Stimulated activated CD8-positive, alpha-beta memory T cell treated with anti-CD3 and anti-CD28 coated beads, Interleukin-12 subunit alpha, Interleukin-12 subunit beta, amount 100 ng/mL, for 4 hours (primary cell): Measurements from ENCODE around the gene TPRG1L.

ENCODE experiments used
- DNase-seq: peaks from one replicate; pipeline ENCODE4 v3.0.0-alpha.2; 2020; ENCODE audit warnings: low read depth

TPRG1L gene

DNA sequence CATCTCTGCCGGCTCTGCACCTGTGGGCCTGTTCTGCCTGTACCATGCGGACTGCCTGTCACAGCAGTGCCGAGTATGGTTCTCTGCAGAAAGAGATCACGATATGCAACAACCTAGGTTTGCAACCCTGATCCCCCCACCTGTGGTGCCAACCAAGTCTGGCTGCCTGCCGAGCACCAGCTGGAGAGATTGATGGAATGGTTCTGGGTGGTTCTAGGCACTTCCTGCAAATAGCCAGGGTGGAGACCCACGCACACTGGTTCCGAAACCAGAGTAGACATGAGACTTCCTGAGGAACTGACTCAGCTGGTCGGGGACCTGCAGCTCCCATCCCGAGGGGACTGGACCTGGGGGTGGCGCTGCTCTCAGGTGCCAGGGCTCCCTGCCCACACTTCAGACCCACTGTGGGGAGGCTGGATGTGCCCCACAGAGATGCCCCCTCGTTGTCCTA, 5.4 kb downstream of the TPRG1L start:
- no peak for DNase-seq

DNA sequence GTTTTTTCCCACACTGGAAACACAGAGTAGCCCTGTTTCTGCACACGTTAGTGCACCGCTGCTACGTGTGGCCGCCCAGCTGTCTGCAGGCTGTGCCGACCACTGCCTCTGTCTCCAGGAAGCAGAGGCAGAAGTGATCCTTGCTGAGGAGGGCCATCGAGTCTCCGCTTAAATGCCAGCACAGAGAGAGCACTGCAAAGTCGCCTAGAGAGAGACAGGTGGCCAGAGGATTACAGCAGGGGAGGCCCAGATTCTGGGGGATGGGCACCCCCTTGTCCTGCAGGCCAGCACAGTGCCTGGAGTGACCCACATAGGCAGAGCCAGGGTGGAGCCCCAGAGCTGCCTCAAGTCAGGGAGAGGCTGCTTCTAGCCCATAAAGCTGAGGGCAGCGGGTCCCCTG, 6.1 kb downstream of the TPRG1L start:
- DNase-seq, result no peak

DNA sequence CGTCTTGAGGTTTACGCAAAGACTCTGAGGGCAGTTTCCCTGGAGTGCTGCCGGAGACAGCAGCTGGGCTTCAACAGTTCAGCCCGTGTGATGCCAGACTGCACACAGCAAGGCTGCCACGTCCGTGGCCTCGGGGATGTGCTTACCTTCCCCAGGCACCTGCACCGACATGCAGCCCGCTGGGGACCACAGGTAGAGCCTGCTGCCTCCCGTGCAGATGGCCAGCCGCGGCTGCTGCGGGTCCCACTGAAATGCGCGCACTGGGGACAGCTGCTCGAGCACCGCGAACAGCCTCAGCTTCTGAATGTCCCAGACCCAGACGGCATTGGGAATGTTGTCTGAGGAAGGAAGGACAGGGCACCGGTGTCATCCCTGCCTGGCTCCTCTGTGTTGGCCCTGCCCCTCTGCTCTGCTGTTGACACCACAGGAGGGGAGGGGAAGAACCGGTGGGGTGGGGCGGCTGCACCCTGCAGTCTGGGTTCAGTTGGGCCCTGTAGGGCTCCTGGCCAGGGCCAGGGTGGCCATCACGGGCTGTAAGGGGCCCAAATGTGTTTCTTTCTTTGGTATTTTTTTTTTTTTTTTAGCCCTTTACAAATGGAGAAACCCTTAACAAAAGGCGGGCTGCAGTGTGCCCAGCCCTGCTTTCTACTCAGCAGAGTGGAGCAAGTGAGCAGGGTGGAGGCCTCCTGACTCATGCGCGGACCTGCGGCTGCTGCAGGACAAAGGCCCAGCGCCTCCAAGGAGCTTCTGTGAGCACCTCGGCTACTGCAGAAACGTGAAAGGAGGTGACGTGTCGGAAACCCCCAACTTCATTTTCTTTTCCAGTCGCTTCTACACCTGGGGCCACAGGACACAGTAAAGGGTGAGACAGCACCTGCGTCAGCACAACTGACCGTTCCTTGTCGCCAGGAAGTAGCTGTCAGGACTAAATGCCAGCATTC, 6.8 kb downstream of the TPRG1L start:
- DNase-seq, result no peak

DNA sequence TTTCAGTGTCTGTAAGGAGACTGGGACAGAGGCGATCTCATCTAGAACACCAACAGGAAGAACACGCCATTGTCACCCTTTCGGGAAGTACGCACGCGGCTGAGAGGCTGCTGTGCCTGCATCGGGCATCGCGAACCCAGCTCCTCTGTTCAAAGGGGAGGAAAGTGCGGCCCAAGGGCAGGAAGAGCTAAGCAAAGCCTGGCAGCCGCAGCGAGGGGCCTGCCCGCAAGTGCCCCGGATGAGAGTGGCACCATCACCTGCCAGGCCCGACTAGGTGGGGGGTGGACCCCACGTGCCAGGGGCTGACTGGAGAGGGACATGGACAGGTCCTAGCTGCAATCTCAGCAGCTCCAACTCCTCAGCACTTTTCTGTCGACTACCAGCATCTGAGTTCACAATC, 7.5 kb downstream of the TPRG1L start:
- no peak for DNase-seq

DNA sequence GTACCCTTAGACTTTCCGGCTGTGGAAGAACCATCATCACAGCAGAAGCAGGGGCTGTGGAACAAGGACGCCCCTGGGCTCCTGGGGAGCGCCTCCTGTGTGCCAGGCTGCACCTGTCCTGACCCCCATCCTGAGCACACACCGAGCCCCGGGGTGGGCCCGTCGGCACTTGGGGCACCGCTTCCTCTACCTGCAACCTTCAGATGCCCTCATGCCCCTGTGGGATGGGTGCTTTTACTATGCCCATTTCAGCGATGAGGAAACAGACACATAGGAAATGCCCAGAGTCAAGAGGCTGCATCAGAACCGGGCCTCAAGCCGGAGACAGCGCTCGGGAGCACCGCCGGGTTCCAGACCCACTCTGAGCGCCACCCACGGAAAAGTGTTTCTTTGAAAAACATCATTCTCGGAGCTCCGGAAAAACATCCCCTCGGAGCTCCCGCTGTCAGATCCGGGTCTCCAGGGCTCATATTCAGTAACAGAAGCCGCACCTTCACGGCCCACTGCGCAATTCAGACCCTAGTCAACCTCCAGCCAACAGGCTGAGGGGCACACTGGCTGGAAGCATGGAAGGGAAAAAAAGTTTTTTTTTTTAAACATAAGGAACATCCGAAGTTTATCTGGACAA, 8.0 kb downstream of the TPRG1L start:
- DNase-seq, result no peak

DNA sequence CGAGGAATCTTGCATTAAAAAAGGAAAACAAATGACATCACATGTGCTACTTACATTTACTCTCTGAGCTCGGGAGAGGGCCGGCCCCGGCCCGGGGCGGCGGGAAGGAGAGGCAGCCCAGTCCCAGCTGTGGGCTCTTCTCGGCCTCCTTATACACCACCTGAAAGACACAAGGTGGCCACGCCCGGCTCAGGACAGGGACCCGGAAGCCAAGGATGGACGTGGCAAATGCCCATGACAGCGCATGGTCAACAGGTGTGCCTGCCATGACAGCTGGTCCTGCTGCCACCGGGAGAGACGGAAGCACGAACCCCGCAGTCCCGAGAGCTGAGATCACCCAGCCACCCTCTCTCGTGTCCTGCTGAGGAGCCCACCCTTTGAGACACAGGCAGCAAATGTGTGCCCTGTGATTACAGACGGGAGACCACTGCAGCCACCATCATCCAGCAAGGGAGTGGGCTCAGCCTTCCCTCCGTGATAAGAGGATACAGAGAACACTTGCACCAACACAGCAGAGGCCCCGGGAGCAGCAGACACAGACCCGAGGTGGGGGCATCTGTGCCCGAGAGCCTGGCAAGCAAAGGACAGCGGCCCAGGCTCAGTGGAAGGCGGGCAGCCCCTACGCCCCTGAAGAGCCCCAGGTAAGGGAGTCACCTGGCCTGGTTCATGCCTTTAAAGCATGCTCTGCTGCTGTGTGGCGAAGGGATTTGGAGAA, 8.7 kb downstream of the TPRG1L start:
- DNase-seq, result no peak

DNA sequence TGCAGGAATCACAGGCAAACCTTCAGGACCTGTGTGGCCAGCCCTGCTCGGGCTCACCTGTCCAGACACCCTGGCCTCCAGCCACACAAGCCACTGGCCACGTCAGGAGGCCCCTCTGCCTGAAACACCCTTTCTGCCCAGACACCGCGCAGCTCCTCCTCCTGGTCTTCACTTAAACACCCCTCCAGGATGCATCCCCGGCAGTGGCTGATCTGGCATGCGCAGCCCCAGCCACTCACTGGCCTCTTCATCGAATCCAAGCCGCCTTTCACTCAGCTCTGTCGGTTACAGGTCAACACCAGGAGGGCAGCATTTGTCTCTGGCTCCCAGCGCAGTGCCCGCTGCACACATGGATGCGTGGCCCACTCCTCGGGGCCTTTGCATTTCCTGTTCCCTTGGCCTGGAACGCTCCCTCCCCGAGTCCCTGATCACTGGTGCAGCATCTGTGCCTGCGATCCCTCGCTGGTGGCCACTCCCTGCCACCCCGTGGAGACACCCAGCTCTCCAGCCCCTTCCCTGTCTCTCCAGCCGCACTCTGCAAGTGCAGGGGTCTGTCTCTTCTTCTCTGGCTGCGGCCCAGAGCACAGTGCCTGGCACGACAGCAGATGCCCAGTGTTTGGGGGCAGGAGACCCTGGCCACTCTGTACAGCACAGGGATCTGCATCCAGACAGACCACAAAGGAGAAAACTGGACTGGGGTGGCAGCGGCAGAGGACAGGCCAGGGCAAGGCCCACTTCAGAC, 9.4 kb downstream of the TPRG1L start:
- no peak for DNase-seq

DNA sequence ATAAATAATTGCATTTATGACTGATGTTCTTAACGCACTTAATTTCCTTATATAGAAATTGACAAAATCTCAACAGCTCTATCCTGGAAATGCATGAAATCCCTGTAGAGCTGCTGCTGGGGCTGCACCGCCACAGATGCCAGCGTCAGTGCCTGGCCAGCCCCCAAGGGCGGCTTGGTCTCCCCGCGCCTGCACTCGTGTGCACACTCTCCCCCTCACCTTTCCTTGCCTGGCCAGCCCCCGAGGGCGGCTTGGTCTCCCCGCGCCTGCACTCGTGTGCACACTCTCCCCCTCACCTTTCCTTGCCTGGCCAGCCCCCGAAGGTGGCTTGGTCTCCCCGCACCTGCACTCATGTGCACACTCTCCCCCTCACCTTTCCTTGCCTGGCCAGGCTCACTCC, 11.3 kb downstream of the TPRG1L start:
- no peak for DNase-seq

DNA sequence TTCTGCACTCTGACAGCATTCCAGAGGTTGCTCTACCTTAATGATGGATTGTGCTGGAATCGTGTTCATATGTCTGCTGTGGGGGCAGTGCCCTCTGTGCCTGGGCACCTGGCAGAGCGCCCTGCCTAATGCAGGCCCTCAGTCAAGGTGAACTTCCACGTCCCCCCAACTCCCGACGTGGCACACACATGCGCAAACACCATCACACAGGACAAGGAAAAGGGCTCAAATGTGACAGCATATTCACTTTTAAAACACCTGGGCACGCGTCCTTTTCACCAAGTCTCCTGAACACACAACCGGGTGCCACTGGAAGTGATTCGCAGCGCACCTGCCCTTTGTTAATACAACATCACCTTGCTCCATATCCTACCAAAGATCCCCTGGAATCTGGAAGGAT, 11.7 kb downstream of the TPRG1L start:
- DNase-seq, result no peak

DNA sequence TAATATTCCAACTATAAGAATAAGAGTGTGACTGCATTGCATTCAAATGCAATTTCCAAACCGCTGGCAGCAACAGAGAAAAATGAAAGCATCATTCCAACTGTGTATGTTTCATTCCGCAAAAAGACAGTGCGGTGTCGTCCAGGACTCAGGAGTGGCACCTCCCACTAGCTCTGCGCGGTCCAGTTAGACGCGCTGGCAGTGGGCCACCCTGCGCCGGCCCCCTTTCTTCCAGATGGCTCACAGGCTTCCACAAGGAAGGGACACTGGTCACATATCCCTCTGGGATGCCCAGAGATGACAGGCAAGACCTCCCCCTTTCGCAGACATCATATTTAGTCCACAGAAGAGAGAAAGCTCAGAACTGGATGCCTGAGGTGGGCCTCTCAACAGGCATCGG, 13.2 kb downstream of the TPRG1L start:
- no peak for DNase-seq

DNA sequence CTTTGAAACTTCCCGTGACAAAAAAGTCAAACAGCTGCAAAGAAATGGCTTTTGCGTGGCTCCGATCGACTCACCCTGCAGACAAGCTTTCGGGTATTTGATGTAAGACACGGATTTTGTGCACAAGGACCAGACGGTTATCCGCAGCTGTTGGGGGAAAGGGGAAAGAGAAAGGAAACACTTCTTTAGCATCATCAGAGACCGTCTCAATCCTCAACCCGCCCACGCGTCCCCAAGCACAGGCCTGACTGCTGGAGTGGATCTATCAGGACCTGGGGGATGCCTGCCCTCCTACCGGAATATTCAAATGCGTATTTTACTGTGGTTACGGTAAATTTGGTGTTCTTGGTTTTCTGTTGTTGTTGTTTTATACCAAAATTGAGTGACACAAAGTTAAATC, 13.9 kb downstream of the TPRG1L start:
- no peak for DNase-seq

DNA sequence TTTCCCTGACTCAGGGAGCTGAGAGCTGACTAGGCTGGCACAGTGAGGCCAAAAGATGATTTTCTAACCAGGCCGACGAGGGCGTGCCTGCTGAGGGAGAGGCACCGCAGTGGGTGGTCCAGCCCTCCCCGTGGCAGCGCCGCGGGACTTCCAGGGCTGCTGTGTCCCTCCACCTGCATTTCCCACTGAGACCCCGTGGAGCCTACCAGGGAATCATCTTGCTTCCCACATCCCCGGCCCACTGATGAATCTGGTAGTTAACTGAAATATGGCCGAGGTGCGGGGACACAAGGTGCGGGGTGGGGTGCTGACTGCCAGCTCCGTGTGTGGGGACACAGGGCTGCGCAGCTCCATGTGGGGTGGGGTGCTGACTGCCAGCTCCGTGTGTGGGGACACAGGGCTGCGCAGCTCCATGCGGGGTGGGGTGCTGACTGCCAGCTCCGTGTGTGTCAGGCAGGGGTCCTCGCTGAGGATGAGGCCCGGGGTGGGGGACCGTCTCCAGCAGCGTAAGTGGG, 14.6 kb downstream of the TPRG1L start:
- DNase-seq, result no peak

DNA sequence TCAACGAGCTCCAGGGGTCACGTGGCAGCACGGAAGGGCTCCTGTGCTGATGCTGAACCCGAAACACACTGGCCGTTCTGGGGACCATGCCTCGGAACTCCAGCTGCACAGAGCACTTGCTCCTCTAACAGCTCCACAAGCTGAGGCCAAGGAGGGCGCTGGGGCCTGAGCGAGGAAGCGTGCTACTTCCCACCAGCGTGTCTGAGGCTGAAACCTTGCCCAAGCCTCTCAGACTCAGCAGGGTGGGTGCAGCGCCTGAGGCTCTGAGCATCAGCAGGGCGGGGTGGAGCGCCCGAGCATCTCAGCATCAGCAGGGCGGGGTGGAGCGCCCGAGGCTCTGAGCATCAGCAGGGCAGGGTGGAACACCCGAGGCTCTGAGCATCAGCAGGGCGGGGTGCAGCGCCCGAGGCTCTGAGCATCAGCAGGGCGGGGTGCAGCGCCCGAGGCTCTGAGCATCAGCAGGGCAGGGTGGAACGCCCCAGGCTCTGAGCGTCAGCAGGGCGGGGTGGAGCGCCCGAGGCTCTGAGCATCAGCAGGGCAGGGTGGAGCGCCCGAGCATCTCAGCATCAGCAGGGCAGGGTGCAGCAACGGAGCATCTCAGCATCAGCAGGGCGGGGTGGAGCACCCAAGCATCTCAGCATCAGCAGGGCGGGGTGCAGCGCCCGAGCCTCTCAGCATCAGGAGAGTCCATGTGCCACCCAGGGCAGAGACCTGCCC, 15.5 kb downstream of the TPRG1L start:
- no peak for DNase-seq

DNA sequence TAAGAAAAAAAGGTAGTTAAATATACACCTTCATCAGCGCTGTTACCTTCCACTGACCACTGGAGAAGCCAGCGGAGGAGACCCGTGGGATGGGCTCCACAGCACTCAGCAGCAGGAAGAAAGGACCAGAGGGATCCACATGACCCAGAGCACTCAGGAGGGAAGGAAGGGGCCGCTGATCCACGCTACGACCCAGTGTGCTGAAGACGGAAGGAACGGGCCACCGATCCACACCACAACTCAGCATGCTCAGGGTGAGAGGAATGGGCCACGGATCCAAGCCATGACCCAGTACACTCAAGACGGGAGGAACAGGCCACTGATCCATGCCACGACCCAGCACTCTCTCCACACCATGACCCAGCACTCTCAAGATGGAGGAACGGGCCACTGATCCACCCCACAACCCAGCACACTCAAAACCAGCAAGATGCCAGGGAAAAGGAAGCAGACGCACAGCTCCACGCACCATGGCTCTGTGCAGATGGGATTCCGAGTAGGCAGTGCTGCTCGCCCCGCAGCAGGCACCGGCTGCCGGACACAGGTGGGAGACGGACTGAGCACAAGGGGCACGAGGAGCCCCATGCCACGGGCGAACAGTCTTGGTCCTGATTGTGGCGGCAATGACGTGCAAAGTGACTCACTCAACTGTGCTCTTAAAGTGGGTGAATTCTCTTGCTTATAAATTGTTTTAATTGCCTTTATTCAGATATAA, 16.4 kb downstream of the TPRG1L start:
- DNase-seq, result no peak

DNA sequence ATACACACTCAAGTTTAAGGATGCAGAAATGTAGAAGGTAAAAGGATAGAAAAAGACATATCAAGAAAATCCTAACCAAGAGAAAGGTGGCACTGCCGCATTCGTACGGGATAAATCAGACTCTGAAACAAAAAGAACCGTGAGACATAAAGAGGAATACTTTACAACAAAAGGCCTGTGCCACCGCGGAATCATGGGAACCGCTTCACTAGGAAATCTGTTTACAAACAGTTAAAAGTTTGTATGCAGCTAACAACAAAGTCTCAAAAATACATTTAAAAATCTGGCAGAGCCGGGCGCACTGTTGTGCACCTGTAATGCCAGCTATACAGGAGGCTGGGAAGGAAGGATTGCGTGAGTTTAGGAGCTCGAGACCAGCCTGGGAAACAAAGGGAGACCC, 17.0 kb downstream of the TPRG1L start:
- no peak for DNase-seq

DNA sequence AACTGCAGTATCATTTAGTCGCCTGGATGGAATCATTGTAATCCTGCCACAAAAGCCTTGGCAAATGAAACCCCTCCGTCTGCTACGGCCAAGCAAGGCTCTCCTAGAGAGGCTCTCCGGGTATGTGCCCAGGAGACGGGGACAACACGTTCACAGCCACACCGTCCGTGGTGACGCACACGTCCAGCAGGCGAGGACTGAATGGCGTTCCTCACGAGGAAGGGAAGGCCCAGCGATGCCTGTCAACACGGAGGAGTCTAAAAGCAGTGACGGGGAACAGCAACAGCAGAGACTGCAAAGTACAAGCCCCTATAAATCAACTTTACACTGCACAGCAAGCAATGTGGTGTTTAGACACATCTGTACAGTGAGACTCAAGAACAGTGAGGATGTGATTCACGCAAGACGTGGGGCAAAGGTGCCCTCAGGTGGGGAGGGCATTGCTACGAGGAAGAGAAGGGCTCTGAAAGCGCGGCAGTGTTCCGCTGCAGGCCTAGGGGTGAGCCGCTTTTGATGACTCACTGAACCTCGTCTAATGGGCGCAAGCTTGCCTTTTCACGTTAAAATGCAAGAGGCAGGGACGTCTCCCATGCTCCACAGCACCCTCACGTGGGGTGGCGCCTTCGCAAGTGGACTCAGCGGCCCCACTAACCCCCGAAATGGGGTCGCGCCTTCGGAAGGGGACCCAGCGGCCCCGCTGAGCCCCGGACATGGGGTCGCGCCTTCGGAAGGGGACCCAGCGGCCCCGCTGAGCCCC, 18.3 kb downstream of the TPRG1L start:
- DNase-seq, result no peak

DNA sequence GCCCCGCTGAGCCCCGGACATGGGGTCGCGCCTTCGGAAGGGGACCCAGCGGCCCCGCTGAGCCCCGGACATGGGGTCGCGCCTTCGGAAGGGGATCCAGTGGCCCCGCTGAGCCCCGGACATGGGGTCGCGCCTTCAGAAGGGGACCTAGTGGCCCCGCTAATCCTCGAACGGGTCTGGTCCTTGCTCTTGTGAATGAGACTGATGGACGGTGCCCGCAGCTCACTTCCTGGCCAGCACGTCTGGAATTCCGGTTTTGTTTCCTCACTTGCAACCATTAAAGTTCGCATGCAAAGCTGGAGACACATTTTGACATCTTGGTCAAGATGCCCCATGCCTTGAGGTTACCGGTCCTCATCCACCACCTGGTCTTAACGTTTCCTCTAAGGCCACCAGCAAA, 19.5 kb downstream of the TPRG1L start:
- DNase-seq, result no peak

DNA sequence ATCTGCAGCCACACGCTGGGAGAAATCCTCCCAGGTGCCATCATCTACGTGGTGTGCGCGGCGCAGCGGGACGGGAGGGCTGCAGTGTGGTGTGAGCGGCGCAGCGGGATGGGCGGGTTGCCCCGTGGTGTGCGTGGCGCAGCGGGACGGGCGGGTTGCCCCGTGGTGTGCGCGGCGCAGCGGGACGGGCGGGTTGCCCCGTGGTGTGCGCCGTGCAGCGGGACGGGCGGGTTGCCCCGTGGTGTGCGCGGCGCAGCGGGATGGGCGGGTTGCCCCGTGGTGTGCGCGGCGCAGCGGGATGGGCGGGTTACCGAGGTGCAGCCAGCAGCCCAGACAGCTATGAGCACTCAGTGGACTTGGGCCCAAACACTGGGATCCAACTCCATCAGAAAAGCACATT, 20.4 kb downstream of the TPRG1L start:
- no peak for DNase-seq

DNA sequence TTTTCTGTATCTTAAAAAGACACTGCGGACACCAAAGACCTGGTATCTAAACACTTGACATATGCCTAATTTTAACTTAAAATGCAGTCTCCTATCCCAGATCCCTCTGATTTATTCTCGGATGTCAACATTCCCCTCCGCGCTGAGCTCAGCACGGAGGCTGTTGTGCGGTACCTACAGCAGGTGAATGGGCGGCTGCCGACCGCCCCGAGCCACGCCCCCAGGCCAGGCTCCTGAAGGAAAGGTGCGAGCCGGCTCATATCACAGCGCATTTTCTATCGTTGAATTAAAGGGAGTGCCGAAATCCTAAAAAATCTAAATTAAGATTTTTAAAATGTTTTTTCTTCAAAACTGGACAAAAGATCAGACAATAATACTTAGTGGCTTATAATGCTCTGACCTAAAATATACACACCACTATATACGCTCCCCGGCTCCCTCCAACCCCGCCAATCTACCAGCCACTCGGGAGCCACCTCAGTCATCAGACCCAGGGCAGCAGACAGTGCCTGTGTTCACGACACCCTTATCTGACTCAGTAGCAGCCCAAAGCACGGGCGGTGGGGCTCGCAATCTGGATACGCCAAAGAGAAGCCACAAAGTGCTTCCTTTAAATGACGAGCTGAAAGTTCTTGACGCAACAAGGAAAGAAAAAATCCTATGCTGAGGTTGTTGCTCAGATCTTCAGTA, 21.0 kb downstream of the TPRG1L start:
- no peak for DNase-seq
